Left cardiac atrium (tissue), 4 donors: ENCODE measurements around the gene BPTF. TPM values are rescaled to one million over a fixed set of nuclear protein-coding genes. Genes with fewer than 3 reads are reported as not detected.
"Not testable (repeated sequence)": the region's sequence is repeated elsewhere in the genome, so short reads cannot be mapped to it uniquely, and the experiment has no call there.

Experiments used
- ATAC-seq, 2 donors: fragments of 200-7000 bp; cut with Tn5 transposase; one replicate each; pipeline ENCODE4 v1.9.1; 2020; ENCODE audit warnings: mild to moderate bottlenecking in 2 of 2, moderate library complexity in 2 of 2
- DNase-seq: peaks from one replicate; pipeline ENCODE4 v3.0.0-alpha.2; 2020
- intact Hi-C, 2 donors: fragments of 100-400 bp; cut with DNase I; formaldehyde crosslinking; loops; one replicate each; pipeline versions ENCODE4 v1.14.1 to v1.15.1; 2022 to 2023
- long read RNA-seq: library from polyadenylated mRNA; unstranded; transcript quantifications from one replicate; pipeline ENCODE4 v2.0.0, GENCODE V29; 2021
- total RNA-seq, 2 donors: library from RNA; stranded (reverse); fragmentation: NEBNext Ultra II Directional; extraction: Animal tissue kit (Norgen Biotek cat#: 25700); gene quantifications; one replicate each; pipeline ENCODE4 v1.2.1, GENCODE V29; 2021
- donor health status: DM: no; HTN: yes; CAD: no.
- donor health status: DM: no; HTN: yes; CAD: no; lungs with severe emphysema.
- donor health status: DM: yes; HTN: yes; CAD: no.
- donor health status: Dilated cardiomyopathy.

BPTF gene, protein sequence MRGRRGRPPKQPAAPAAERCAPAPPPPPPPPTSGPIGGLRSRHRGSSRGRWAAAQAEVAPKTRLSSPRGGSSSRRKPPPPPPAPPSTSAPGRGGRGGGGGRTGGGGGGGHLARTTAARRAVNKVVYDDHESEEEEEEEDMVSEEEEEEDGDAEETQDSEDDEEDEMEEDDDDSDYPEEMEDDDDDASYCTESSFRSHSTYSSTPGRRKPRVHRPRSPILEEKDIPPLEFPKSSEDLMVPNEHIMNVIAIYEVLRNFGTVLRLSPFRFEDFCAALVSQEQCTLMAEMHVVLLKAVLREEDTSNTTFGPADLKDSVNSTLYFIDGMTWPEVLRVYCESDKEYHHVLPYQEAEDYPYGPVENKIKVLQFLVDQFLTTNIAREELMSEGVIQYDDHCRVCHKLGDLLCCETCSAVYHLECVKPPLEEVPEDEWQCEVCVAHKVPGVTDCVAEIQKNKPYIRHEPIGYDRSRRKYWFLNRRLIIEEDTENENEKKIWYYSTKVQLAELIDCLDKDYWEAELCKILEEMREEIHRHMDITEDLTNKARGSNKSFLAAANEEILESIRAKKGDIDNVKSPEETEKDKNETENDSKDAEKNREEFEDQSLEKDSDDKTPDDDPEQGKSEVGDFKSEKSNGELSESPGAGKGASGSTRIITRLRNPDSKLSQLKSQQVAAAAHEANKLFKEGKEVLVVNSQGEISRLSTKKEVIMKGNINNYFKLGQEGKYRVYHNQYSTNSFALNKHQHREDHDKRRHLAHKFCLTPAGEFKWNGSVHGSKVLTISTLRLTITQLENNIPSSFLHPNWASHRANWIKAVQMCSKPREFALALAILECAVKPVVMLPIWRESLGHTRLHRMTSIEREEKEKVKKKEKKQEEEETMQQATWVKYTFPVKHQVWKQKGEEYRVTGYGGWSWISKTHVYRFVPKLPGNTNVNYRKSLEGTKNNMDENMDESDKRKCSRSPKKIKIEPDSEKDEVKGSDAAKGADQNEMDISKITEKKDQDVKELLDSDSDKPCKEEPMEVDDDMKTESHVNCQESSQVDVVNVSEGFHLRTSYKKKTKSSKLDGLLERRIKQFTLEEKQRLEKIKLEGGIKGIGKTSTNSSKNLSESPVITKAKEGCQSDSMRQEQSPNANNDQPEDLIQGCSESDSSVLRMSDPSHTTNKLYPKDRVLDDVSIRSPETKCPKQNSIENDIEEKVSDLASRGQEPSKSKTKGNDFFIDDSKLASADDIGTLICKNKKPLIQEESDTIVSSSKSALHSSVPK (N-terminal part only)
- 10 to 100 TPM; 84.8 to 85.2 TPM for total RNA-seq
- long read RNA-seq, partial matches to known transcripts, result 7 of 7 reads
- long read RNA-seq, other reads (novel, unspliced or antisense), result 0 of 7 reads

DNA sequence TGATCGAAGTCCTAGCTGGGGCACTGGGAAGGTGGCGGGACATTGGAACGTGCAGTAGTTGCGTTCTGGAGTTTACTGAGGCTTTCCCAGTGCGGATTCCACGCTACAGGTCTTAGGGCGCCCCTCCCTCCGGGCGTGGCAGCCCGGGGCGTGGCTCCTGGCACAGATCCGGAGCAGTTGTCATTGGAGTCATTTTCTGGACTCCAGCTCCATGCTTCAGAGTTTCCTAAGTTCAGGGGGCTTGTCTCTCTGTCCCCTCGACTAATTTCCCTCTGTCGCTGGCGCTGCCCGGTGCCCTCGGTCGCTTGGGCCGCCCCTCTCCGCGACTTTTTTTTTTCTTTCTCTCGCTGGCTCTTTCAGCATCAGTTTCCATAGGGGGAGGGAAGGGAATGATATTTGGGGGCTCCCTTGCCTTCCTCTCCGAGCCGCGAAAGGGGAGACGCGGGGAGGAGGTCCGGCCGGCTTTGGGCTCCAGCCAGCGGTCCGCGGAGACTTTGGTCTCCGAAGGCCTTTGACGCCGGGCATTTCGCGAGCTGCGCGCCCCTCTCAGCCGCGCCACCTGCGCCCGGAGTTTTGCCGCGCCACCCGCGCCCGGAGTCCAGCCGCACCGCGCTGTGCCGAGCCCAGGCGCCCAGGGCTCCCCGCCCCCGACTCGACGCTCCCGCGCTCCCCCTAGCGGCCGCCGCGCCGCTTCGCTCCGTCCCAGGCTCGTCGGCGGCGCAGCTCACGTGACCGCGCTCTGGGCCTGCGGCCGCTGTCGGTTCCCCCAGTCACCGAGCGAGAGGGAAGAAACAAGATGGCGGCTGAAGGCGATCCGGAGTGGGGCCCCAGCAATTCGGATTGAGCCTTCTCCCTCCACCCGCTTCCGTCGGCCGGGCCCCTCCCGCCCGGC, at the start of gene BPTF:
TSS of gene BPTF (plus strand) at position 769 of the 892 bp plus-strand sequence. CDS start 222 bp downstream, outside the sequence.
- intact Hi-C loops, result no loop called here
- ATAC-seq (peak; percentile 97 to 98), DNase-seq (peak; percentile 94)

DNA sequence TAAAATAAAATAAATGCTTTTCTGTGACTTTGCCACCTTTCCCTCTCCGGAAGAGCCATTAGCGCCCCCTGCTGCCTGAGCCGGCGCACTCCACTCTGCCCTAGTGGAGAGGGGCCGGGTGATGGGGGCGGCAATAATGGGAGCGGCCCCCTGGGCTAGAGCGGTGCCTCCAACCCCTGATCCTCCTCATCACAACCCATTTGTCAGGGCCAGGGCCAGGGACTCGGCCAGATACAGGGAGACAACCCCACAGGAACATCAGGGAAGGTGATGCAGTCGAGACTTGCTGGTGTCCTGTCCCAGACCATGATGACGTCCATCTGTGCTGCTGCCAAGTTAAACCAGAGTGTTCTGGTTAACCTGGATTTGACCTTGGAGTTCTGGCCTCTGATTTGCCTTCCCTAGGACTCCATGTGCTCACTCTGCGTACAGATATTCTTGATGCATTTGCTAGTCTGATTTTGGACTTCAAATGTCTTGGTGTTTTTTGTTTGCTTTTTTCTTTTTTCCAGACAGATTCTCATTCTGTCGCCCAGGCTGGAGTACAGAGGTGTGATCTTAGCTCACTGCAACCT, 46.1 kb upstream of the BPTF start:
- intact Hi-C loops, result loop anchor here in 1 of 2 donors (10.0 kb wide), 1 partner anchor 64 kb away; the partner anchor contains the start of gene NOL11
- ATAC-seq (peak; percentile 68 to 93), DNase-seq (peak; percentile 82)

DNA sequence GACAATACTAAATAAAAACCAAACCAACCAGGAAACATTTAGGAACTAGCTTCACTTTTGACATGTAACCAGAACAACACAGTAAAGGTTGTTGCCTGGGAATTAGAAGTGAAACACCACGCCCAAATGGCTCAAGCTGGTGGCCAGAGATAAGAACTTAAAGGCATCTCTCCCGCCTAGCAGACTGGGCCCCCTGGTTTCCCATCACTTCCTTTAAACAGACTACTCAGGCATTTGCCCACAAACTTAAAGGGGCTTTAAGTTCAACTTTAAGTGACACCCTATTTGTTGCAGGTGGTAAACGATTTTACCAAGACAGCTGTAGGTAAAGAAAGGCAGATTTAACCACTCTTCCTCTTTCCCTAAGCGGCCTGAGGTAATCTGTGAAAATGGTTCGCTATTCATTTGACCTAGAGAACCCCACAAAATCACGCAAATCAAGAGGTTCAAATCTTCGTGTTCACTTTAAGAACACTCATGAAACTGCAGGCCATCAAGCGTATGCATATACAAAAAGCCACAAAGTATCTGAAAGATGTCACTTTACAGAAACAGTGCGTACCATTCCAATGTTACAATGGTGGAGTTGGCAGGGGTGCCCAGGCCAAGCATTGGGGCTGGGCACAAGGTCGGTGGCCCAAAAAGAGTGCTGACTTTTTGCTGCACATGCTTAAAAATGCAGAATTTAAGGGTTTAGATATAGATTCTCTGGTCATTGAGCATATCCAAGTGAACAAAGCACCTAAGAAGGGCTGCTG, 40.8 kb upstream of the BPTF start:
- intact Hi-C loops, result no loop called here
- DNase-seq (peak; percentile 44), ATAC-seq (no peak)

DNA sequence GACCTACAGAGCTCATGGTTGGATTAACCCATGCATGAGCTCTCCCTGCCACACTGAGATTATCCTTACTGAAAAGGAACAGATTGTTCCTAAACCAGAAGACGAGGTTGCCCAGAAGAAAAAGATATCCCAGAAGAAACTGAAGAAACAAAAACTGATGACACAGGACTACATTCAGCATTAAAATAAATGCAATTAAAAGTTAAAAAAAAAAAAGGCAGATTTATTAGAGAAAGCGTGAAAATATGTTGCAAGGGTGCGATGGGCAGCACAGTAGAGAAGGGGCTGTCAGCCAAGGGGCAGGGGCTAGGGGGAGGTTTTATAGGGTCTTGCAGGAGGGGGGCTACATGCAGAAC, 40.2 kb upstream of the BPTF start:
- DNase-seq, result no peak
- no peak for ATAC-seq
- intact Hi-C loops, result no loop called here

DNA sequence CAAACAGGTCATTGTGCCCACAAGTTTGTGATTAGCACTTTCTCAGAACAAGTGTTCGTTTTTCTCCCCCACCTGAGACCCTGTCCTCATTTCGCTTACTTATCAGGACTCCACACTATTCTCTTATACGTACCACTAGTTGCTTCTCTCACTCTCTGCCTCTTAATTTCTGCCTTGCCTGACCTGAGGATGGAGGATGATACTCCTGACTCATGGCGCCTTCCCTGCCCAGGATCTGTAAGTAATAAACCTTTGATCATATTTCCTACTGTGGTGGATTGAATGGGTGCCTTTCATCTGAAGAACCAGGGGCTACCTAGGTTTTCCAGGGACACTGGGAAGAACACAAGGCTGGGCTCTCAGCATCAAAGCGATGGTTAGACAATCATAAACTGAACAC, 39.8 kb upstream of the BPTF start:
- intact Hi-C loops, result no loop called here
- DNase-seq (no peak), ATAC-seq (no peak)

DNA sequence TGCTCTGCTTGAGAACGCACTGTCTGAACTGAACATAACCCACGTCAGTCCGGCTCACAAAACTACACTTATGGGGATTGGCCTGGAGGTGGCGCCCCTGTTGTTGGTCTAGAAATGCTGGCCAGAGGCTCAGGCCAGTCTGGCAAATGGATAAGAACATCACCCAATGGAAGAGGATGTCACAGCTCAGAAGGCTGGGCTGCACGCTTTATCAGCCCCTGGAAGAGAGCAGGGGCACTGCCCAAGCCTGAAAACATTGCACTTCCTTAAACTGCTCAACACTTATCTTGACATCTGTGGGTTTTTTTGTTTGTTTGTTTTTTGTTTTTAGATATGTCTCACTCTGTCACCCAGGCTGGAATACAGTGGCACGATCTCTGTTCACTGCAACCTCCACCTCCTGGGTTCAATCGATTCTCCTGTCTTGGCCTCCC, 24.8 kb upstream of the BPTF start:
- ATAC-seq (peak; percentile 90 to 92), DNase-seq (peak; percentile 73)
- intact Hi-C loops, result no loop called here

DNA sequence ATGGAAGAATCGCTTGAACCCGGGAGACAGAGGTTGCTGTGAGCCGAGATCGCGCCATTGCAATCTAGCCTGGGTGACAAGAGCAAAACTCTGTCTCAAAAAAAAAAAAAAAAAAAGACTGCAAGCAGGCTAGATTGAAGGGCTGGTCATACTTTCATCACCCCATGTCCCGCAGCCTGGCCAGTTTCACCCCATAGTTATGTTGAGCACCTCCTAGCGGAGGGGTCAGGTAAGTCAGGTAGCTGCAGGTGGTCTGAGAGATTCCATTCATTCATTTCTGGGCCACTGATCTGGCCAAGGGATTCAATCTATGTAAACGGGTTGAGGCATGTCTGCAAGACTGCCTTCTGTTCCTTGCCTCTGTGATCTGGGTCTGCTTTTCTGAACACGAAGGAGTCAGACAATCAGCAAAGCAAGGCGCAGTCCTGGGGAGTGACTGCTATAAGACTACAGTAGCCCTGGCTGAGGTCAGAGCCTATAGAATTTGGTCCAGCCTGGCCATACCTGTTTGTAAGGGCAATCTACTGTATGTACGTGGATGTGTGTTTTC, 23.6 kb upstream of the BPTF start:
- intact Hi-C loops, result no loop called here
- ATAC-seq, result no peak
- DNase-seq, result no peak

DNA sequence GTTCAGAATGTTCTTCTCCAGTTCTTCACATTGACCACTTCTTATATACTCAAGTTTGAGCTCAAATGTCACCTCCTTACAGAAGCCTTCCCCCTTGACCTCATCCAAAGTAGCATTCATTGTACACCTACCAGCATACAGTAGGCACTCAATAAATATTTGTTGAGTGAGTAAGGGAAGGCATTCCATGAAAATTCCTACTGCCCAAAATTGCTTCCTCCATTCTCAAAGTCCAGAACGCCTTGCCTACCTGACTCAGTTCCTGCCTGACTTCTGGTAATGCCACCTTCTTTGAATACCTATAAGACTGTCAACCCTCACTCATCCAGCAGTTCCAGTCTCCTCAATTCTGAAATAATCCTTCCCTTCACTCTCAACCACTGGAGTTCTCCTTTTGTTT, 14.8 kb upstream of the BPTF start:
- intact Hi-C loops, result no loop called here
- DNase-seq (no peak), ATAC-seq (no peak)

DNA sequence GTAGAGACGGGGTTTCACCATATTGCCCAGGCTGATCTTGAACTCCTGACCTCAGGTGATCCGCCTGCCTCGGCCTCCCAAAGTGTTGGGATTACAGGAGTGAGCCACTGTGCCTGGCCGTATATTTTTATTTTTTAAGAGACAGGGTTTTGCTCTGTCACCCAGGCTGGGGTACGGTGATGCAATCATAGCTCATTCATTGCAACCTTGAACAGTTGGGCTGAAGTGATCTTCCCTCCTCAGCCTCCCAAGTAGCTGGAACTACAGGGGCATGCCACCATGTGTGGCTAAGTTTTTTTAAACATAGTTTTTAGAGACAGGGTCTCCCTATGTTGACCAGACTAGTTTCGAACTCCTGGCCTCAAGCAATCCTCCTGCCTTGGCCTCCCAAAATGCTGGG, 12.9 kb upstream of the BPTF start:
- intact Hi-C loops, ATAC-seq, DNase-seq: not testable (repeated sequence)

DNA sequence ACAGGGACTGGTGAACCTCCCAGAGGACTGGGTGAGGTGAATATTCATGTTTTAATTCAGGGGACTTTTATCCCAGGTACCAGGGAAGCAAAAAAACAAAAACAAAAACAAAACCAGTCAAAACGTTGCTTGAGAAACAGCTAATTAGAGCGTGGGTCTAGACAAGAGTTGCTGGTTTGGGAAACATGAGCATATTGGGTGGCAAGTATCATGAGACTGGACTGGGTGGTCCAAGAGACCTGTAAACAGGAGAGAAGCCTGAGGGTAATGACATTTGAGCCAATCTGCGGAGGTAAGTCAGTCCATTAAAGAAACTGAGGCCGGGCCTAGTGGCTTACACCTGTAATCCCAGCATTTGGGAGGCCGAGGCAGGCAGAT, 11.5 kb upstream of the BPTF start:
- intact Hi-C loops, result no loop called here
- DNase-seq, result no peak
- no peak for ATAC-seq

DNA sequence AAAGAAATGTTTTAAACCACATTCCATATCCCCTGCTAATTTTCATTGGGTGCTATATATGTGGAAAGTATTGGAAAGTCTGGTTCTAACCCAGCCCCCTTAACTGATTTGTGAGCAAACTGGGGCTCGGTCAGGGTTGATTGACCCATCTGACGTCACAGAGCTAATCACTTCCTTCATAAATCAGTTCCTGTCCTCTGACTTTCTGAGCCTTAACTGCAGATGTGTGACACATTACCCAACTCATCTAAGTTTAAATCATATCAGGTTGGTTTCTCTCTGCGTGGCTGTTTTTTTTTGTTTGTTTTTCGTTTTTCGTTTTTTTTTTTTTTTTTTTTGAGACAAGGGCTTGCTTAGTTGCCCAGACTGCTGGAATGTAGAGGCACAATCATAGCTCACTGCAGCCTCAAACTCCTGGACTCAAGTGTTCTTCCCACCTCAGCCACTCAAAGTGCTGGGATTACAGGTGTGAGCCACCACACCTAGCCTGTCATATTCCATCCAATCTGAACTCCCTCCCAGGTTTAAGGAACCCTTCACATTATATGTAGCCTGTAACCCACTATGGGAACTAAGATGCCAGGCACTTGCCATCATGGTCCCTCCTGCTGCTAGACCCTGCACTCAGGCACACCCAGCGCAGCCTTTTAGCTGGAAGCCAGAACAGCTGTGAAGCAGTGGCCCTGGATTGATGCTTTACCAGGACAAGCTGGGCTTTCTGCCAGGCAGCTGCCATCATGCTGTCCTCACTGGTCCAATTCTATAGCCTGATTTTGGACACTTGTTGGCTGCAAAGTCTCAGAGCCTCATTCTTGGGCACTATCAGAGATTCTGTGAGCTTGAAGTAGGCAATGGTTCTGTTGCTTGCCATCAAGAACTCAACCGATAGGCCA, 6.9 kb upstream of the BPTF start:
- intact Hi-C loops, result no loop called here
- DNase-seq, result no peak
- no peak for ATAC-seq

DNA sequence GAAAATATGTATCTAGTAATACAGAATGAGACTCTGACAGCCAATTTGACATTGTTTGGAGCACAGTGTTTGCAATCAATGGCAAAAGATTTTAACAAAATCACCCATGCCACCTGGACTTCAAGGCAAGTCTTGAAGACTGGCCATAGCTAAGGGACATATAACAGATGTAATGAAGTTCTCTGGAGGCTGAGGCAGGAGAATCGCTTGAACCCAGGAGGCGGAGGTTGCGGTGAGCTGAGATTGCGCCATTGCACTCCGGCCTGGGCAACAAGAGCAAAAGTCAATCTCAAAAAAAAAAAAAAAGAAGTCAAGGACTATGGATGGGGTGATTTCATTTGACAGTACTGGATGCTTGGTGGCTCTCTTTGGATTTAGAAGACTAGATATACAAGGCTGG, 5.6 kb upstream of the BPTF start:
- no peak for DNase-seq
- intact Hi-C loops, result no loop called here
- ATAC-seq, result no peak

DNA sequence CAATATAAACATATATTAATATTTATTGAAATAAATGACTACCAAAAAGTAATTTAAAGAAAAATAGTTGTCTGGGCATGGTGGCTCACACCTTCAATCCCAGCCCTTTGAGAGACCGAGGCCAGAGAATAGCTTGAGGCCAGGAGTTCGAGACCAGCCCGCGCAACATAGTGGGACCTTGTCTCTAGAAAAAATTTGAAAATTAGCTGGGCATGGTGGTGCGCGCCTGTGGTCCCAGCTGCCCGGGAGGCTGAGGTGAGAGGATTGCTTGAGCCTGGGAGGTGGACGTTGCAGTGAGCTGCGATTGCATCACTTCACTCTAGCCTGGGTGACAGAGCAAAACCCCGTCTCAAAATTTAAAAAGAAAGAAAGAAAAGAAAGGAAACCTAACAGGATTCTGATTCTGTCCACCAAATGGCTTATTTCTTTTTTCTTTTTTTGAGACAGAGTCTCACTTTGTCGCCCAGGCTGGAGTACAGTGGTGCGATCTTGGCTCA, 3.4 kb upstream of the BPTF start:
- no peak for DNase-seq
- intact Hi-C loops, result no loop called here

DNA sequence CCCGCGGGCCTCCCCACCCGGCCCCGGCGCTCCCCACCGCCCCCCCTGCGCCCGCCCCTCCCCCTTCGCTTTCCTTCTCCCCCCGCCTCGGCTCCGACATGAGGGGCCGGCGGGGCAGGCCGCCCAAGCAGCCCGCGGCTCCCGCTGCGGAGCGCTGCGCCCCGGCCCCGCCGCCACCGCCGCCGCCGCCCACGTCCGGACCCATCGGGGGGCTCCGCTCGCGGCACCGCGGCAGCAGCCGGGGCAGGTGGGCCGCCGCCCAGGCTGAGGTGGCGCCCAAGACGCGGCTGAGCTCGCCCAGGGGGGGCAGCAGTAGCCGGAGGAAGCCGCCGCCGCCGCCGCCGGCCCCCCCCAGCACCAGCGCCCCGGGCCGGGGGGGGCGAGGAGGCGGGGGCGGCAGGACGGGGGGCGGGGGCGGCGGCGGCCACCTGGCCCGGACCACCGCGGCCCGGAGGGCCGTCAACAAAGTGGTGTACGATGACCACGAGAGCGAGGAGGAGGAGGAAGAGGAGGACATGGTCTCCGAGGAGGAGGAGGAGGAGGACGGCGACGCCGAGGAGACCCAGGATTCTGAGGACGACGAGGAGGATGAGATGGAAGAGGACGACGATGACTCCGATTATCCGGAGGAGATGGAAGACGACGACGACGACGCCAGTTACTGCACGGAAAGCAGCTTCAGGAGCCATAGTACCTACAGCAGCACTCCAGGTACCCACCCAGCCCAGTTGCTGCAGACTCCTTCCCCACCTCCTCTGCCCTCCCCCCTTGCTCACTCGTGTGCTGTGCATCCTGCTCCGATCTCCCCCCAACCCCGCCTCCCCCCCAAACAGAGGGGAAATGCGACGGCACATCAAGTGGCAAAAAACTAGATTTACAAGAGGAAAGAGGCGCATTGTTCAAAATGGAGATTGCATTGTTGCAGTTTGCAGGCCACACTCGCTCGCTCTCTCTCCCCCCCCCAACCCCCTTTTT, 611 bp downstream of the BPTF start:
- intact Hi-C loops, result not testable (repeated sequence)
- ATAC-seq (peak; percentile 38 to 42), DNase-seq (peak; percentile 37)

More for the DNA sequence above, 3.4 kb upstream of the BPTF start:
- no peak for ATAC-seq

DNA sequence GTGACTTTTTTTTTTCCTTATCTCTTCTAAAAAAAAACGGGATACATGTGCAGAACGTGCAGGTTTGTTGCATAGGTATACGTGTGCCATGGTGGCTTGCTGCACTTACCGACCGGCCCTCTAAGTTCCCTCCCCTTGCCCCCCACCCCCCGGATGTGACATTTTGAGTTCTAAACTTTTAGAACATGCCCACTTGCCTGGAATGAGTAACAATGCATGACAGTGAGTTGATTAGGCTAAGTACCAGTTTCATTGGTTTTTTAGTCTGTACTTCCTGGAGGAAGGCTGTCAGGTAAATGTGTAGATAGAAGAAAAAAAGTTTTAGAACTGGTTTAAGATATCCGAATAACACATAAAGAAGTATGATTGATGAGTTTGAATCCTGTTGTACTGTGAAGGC, 4.0 kb downstream of the BPTF start:
- no peak for DNase-seq
- ATAC-seq, result no peak
- intact Hi-C loops, result no loop called here
